NCI-H146 treated with DMSO at 0.1 percent for 48 hours (cell line): ENCODE data around the gene ANTKMT.

Experiments used
- DNase-seq: peaks from one replicate; lab custom pipeline; 2025; ENCODE audit not compliant: unreplicated experiment; lab: John Stamatoyannopoulos, UW

Gene ANTKMT

GRCh38 chr16:761625-762513 lies 40.9 kb downstream of the ANTKMT start:
- no peak for DNase-seq

GRCh38 chr16:762595-763268 lies 41.8 kb downstream of the ANTKMT start:
- no peak for DNase-seq

DNA sequence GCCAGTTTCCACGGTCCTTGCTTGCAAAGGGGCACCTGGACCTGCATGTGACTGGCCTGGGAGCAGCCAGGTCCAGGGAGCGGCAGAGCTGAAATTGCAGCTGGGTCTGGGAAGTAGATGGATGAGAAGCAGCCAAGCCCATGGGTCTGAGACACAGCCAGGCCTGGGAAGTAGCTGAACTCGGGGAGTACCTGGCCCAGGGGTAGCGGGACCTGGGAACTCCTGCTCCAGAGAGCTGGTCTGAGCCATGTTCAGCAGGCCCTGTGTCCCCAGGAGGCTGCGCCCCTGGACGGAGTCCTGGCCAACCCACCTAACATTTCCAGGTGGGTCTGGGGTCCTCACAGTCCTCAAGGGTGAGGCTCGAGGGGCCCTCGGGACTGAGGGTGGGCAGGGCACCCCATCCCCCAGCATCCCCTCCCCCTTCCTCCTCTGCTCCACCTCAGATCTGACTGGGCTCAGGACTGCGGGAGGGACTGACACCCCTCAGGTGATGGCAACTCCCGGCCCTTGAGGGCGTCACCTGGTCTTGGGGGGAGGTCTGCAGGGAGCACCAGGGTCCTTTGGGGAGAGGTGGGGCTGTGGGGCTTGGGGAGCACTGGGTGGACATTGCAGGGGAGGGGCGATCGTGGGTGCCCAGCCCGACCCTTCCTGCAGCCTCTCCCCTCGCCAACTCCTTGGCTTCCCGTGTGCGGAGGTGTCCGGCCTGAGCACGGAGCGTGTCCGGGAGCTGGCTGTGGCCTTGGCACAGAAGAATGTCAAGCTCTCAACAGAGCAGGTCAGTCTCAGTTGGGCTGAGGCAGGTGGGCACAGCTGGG lies 42.6 kb downstream of the ANTKMT start:
- no peak for DNase-seq

GRCh38 chr16:764184-764750 lies 43.3 kb downstream of the ANTKMT start:
- DNase-seq = no peak

DNA sequence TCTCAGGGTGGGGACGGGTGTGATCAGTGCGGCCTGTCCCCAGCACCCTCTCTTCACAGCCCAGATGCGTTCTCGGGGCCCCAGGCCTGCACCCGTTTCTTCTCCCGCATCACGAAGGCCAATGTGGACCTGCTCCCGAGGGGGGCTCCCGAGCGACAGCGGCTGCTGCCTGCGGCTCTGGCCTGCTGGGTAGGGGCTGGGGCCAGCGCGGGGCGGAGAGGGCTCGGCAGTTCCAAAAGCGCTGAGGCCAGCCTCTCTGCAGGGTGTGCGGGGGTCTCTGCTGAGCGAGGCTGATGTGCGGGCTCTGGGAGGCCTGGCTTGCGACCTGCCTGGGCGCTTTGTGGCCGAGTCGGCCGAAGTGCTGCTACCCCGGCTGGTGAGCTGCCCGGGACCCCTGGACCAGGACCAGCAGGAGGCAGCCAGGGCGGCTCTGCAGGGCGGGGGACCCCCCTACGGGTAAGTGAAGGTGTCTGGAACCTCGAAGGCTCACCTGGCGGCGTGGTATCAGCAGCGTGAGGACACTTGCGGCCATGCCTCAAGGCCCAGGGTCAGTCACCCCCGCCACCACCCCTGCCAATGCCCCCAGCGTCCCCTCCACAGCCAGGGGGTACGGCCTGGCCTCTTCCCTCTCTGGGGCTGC lies 44.0 kb downstream of the ANTKMT start:
- DNase-seq = no peak

DNA sequence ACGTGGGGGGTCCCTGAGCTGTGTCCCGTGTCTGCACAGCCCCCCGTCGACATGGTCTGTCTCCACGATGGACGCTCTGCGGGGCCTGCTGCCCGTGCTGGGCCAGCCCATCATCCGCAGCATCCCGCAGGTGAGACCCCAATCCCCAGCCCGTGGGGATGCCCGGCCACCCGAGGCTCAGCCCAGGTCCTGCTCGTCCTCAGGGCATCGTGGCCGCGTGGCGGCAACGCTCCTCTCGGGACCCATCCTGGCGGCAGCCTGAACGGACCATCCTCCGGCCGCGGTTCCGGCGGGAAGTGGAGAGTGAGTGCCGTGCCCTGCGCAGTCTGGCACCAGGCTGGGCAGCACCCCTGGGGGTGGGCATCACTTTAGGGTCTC lies 44.5 kb downstream of the ANTKMT start:
- no peak for DNase-seq

DNA sequence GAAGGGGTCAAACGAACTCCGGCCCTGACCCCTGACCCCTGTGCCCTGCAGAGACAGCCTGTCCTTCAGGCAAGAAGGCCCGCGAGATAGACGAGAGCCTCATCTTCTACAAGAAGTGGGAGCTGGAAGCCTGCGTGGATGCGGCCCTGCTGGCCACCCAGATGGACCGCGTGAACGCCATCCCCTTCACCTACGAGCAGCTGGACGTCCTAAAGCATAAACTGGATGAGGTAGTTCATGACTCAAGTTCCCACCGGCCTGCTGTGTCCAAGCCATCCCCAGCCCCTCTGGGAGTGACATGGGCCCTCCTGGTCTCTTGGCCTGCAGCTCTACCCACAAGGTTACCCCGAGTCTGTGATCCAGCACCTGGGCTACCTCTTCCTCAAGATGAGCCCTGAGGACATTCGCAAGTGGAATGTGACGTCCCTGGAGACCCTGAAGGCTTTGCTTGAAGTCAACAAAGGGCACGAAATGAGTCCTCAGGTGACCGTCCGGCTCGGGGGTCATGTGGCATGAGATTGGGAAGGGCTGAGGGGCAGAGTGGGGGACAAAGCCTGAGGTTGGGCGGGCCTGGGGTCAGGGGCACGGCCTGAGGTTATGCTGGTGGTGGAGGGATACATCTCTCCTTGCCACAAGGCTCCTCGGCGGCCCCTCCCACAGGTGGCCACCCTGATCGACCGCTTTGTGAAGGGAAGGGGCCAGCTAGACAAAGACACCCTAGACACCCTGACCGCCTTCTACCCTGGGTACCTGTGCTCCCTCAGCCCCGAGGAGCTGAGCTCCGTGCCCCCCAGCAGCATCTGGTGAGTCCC lies 45.3 kb downstream of the ANTKMT start:
- no peak for DNase-seq

GRCh38 chr16:766820-767640 lies 46.1 kb downstream of the ANTKMT start:
- no peak for DNase-seq

DNA sequence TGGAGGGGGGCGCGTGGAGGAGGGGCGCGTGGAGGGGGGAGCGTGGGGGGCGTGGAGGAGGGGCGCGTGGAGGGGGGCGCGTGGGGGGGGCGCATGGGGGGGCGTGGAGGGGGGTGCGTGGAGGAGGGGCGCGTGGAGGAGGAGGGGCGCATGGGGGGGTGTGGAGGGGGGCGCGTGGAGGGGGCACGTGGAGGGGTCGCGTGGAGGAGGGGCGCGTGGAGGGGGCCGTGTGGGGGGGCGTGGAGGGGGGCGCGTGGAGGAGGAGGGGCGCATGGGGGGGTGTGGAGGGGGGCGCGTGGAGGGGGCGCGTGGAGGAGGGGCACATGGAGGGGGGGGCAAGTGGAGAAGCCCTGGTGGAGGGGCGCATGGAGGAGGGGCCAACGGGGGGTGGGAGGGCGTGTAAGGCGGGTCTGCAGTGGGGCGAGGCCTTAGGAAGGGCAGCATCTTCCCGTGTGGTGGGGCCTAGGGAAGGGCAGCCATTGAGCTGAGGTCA lies 46.8 kb downstream of the ANTKMT start:
- no peak for DNase-seq

DNA sequence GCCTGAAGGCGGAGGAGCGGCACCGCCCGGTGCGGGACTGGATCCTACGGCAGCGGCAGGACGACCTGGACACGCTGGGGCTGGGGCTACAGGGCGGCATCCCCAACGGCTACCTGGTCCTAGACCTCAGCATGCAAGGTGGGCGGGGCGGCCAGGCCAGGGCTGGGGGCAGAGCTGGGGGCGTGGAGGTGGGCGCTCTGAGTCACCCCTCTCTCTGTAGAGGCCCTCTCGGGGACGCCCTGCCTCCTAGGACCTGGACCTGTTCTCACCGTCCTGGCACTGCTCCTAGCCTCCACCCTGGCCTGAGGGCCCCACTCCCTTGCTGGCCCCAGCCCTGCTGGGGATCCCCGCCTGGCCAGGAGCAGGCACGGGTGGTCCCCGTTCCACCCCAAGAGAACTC lies 47.5 kb downstream of the ANTKMT start:
- DNase-seq = no peak

DNA sequence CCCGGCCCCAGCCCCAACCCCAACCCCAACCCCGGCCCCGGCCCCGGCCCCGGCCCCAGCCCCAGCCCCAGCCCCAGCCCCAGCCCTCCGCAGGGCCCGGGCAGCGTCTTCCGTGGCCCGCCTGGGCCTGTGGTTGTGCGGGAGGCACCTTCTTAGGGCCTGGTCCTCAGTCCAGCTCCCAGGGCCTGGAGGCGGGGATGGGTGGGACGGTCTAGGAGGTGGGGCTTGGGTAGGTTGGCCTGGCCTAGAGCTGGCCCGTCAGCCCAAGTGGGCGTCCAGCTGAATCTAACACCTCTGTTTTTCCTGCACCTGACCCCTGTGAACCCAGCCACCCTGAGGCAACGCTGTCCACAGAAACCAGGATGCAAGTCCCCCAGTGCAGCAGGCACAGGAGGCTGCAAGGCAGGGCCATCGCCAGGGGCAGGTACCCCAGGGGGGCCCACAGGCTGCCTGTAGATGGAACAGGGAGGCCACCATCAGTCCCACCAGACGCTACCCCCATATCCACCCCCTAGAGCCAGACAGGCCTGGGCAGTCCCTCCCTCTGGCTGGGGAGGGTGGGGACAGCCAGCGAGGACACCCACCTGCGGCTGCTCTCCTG lies 48.3 kb downstream of the ANTKMT start:
- no peak for DNase-seq

- no peak for DNase-seq
Measured at GRCh38 chr16:769934-770333, 49.0 kb downstream of the ANTKMT start.

- DNase-seq = no peak
Measured at GRCh38 chr16:770411-770810, 49.5 kb downstream of the ANTKMT start.
